MV-4-11 (cell line): Measurements from ENCODE around the gene LPA.
"Not testable (repeated sequence)": the region's sequence is repeated elsewhere in the genome, so short reads cannot be mapped to it uniquely, and the experiment has no call there.

ENCODE experiments used
- DNase-seq: peaks from one replicate; lab custom pipeline; 2025; lab: John Stamatoyannopoulos, UW

LPA gene, protein sequence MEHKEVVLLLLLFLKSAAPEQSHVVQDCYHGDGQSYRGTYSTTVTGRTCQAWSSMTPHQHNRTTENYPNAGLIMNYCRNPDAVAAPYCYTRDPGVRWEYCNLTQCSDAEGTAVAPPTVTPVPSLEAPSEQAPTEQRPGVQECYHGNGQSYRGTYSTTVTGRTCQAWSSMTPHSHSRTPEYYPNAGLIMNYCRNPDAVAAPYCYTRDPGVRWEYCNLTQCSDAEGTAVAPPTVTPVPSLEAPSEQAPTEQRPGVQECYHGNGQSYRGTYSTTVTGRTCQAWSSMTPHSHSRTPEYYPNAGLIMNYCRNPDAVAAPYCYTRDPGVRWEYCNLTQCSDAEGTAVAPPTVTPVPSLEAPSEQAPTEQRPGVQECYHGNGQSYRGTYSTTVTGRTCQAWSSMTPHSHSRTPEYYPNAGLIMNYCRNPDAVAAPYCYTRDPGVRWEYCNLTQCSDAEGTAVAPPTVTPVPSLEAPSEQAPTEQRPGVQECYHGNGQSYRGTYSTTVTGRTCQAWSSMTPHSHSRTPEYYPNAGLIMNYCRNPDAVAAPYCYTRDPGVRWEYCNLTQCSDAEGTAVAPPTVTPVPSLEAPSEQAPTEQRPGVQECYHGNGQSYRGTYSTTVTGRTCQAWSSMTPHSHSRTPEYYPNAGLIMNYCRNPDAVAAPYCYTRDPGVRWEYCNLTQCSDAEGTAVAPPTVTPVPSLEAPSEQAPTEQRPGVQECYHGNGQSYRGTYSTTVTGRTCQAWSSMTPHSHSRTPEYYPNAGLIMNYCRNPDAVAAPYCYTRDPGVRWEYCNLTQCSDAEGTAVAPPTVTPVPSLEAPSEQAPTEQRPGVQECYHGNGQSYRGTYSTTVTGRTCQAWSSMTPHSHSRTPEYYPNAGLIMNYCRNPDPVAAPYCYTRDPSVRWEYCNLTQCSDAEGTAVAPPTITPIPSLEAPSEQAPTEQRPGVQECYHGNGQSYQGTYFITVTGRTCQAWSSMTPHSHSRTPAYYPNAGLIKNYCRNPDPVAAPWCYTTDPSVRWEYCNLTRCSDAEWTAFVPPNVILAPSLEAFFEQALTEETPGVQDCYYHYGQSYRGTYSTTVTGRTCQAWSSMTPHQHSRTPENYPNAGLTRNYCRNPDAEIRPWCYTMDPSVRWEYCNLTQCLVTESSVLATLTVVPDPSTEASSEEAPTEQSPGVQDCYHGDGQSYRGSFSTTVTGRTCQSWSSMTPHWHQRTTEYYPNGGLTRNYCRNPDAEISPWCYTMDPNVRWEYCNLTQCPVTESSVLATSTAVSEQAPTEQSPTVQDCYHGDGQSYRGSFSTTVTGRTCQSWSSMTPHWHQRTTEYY (N-terminal part only)

DNA sequence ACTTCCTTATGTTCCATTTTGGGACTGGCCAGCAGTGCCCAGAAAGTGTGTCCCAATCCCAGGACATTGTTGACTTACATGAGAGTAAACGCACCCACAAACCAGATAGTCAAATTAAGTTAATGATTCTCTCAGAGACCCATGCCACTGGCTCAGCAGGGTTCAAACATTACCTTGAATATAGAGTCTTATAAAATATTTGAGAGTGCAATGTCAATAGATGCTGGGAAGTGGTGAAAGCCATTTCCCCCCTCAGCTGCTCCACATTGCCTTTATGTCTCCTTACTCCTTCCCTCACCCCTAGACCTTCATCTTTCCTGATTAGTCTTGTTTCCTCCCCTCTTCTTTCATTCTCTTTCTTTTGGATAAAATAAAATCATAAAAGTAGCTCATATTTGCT lies at the start of gene LPA:
LPA (minus strand) TSS at position 78 of the 400 bp plus-strand sequence; CDS start at position 17, 61 bp downstream.
- DNase-seq: not testable (repeated sequence)

DNA sequence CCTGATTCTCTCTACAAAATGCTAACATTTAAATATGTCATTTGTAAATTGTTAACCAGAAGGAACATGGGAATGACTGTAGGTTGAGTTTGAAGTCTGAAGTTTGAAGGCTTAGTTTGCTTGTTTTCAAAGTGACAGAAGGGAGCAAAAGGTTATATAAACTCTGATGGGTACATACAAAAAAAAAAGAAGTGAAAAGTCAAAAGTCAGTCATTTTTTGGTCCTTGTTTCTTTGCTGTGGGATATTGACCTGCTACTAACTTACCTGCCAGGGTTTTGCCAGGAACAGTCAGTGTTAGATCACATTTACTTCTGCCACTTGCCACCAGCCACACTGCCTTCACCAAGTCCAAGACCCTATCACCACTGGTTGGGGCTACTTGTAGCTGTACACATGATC lies 44.9 kb upstream of the LPA start:
- not testable (repeated sequence) for DNase-seq

DNA sequence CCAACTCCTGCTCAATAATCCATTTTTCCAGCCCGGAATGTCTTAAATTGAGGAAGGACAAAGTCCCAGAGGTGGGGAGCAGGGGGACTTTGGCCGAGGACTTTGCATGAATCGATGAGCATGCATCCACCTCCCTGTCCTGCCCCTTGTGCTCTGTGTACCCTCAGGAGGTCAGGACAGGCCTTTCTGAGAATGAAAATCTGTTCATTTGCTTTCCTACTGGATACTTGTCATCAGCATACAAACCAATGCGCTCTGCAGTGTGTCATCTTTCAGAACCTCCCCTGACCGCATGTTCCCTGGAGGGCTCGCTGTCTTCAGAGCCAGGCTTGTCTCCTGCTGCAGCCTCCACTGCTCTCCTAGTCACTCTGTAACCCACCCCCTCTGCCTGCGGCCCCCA lies 40.6 kb upstream of the LPA start:
- not testable (repeated sequence) for DNase-seq

DNA sequence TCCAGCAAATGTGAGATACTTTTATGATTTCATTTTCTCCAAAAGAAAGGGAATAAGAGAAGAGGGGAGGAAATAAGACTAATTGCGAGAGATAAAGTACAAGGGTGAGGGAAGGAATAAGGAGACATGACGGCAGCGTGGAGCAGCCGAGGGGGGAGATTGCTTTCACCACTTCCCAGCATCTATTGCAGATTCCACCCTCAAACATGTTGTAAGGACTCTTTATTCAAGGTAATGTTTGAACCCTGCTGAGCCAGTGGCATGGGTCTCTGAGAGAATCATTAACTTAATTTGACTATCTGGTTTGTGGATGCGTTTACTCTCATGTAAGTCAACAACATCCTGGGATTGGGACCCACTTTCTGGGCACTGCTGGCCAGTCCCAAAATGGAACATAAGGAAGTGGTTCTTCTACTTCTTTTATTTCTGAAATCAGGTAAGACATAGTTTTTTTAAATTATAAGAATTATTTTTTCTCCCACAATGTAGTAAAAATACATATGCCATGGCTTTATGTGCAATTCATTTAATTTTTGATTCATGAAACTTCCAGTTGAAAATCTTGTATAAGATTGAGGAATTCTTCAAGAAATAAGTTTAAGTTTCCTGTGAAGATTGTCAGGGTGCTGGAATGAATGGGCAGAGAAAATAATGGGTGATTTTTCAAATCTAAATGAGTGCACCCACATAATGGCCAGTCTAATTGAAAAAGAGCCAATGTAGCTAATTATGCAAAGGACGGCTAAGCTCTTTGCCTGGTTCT lies 38.0 kb upstream of the LPA start, which contains the start of gene PLG:
PLG (plus strand) TSS at position 327 of the 763 bp plus-strand sequence; CDS start at position 388, 61 bp downstream.
- not testable (repeated sequence) for DNase-seq

DNA sequence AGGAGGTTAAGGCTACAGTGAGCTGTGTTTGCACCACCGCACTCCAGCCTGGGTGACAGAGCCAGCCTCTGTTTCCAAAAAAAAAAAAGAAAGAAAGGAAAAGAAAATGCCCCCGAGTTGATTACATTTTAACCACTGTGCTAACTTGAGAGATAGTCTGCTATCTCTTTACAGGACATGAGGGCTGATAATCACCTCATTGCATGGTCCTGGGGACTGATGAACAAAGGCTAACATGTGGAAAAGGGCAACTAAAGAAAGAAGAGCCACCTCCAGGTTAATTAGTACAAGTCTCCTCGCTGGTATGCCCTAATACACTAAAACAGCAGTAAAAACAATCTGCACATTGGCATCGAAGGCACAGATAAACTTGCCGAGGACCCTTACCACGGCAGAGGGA lies 33.8 kb upstream of the LPA start:
- DNase-seq: no peak

DNA sequence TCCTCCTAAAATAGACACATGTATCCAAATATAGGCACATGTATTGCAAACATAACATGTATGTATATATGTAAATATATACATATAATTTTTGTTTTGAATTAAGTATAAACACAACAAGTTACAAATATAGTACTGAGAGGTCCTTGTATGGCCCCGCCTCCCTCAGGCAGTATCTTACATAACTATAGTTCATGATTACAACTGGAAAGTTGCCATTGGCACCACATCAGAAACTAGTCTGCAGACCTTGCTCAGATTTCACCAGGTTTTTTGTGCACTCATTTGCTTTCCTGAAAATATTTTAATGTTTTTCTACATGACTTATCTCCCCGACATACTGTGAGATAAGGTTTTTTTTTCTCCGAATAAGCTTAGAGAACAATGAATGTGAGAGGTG lies 32.8 kb upstream of the LPA start:
- not testable (repeated sequence) for DNase-seq

DNA sequence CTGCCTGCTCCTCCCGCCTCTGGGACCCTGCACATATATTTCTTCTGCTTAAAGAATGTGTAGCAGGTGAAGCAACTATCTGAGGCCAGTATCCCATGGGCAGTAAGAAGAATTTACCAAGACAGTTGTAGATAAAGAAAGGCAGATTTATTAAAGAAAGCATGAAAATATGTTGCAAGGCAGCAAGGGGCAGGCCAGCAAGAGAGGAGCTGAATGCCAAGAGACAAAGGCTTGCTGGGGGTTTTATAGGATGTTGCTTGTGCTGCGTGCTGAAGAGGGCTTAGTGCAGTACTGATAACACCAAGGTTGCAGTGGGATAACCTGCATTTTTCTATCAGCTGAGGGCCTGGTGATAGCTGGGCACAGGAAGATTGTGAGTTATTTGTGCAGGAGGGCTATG lies 31.5 kb upstream of the LPA start:
- DNase-seq: not testable (repeated sequence)

DNA sequence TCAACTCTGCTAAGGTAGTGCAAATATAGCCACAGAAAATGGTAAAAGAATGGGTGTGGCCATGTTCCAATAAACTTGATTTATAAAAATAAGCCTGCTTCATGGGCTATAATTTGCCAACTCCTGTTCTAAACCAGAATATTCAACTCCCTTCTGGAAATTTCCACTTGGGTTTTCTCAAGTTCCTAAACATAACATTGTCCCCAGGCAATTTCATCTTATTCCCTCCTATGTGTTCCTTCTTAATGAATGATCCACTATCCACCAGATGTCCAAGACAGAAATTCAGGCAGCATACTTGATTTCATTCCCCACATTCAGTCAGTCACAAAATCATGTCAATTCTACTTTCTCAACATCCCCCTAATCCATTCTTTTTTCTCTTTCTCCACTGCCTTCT lies 30.9 kb upstream of the LPA start:
- DNase-seq: not testable (repeated sequence)

DNA sequence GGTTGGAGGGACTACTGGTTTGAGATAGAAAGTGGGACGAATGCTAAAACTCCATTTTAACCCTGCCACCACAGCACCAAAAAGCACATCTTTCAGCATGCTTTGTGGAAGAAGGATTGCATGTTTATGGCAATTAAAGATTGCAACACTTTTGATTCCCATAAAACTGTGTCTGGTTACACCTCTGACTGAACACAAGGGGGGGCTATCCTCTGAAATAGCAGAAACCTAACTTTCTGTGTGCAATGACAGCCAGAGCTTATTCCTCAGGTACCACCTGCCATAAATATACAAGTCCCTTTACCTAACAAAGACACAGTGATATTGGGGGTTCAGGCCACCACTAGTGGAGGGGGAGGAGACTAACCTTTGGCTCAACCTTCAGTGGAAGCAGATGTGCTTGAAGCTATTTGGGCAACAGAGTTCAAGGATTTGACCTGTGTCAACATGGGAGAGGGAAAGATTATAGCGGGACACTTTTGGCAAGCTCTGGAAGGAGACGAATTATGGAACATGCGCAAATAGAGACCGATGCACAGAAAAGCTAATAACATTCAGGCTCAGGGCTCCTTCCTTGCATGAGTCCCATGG lies 28.4 kb upstream of the LPA start:
- DNase-seq: no peak

DNA sequence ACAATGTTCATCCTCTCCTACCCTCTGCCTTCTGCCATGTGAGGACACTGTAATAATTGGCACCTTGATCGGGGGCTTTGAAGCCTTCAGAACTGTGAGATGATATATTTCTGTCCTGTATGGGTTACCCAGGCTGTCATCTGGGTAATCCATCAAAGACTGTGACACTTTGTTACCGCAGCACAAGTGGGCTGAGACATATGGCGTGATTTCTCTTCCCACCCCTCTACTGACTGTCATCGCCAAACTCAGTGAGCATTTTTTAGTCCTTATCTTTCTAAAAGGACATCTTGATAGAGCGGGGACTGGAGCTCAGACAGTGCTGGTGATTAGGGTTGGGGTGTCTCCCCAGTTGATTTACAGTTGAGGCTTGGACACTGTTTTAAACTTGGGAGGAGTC lies 27.5 kb upstream of the LPA start:
- no peak for DNase-seq

DNA sequence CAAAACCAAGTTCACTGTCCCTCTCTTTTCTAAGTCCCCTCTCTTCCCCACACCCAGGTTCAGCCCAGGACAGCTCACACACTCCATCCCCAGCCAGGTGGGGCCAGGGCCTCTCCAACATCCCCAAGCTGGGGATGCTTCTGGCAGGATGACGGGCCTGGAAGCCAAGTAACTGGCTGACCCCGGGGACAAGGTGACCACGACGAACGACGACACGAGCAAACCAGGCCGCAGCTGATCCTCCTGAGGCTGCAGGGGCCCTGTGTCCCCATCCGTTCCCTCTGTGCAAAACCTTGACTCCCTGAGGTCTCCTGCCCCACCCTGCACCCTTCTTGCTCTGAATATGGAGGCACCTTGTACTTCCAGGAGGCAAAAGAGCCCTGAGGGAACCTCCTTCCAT lies 26.4 kb upstream of the LPA start:
- no peak for DNase-seq

DNA sequence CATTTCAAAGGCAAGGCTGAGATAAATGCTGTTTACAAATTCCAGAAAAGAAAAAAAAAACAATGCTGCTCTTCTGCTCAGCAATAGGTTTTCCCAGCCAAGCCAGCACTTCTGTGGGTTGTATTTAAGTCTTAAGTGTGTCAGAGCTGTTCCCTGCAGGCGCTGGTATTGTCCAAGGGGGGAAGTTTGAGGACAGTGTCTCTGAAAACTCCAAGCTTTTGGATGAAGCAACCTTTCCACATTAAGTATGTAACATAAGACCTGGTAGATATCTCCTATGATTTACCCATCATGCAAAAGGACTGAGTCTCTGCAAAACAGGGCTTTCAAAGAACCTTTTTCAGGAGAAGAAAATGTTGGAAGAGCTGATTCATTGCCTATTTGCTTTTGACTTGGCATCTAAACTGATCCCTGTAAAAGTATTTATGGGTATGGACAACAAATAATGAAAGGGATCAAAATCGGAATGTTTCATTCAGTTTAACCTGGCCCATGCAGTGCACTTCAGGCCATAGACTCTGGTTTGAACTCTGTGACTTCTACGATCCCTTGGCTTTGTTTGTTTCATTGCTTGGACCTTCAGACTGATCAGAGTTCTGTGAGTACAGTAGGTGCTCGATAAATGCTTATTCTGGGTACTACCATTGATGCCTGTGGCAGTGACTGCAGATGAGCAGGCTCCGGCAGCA lies 21.8 kb upstream of the LPA start:
- DNase-seq: no peak

DNA sequence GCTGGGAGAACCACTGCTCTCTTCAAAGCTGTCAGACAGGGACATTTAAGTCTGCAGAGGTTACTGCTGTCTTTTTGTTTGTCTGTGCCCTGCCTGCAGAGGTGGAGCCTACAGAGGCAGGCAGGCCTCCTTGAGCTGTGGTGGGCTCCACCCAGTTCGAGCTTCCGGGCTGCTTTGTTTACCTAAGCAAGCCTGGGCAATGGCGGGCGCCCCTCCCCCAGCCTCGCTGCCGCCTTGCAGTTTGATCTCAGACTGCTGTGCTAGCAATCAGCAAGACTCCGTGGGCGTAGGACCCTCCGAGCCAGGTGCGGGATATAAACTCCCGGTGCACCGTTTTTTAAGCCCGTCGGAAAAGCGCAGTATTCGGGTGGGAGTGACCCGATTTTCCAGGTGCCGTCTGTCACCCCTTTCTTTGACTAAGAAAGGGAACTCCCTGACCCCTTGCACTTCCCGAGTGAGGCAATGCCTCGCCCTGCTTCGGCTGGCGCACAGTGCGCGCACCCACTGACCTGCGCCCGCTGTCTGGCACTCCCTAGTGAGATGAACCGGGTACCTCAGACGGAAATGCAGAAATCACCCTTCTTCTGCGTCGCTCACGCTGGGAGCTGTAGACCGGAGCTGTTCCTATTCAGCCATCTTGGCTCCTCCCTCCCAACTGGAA lies 21.2 kb upstream of the LPA start:
- not testable (repeated sequence) for DNase-seq

DNA sequence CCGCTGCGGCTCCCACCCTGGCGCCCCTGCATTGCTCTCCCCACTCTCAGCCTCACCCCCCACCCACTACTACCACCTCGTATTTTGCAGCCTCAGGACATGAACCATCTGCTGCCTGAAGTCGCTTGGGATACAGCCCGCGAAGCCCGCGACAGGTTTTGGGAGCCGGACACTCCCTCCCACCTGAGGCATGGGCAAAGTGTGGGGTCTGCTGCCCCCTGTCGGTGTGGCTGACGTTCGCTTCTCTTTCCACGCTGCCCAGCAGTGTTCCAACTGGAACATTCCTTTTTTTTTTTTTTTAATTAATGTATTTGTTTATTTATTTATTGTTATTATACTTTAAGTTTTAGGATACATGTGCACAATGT lies 15.3 kb upstream of the LPA start:
- DNase-seq: no peak

DNA sequence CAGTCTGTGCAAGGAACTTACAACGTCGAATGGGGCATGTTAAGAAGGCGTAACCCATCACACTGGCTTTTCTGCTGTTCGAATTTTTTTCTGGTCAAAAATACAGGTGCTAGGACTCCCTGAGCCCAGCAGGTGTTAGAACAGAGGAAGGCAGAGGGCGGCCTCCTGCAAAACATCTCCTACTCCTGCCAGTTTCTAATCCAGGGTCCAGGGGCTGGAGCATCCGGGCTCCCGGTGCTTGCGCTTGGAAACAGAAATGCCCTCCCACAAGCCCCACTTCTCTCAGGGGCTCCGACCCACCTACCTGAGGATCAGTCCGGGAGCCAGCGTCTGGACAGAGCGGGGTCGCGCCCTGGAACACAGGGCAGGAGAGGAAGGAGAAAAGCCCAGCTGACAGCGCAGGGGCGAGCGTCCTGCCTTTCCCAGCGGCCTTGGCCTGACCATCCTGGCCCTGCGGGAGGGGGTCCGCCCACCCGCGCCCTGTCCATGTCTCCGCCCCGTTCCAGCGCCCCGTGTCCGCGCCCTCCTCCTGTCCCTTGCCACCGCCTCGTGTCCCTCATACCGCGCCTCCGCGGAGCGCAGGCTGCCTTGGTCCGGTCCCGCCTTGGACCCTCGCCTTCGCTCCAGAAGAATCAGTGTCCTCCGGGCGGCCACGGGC lies 14.8 kb upstream of the LPA start:
- DNase-seq: no peak

DNA sequence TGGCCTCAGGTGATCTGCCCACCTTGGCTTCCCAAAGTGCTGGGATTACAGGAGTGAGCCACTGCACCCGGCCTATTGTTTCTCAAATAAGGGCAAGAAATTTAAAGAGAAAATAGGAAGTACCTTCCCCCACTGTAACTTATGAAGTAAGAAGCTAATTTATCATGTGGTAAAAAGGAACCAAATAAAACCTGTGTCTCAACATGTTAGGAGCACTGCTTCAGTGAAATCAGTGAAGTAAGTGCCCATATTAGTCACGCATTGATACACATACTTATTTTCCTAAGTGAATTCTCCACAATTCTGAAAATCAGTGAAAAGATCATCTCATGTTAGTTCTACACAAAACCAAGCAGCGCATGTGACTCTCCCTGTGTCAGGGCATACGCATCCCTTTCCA lies 14.2 kb upstream of the LPA start:
- DNase-seq: peak; percentile 53

DNA sequence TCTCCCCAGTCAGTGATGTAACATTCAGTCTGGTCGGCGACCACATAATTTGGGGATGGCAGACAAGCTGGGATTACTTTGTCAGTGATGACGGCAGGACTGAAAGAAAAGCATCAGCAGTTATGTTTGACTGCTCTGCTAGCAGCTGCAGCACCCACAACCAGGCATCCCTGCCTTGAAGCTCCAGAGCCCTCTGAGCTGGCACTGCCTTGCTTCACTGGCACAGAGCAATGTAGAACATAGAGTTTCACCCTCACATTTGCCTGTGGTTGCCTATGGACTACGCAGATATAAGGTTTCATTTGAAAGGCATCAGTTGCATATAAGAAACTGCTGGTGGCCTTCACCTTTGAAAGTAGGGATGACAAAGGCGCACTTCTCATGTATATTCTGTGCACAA lies 12.3 kb upstream of the LPA start:
- not testable (repeated sequence) for DNase-seq

DNA sequence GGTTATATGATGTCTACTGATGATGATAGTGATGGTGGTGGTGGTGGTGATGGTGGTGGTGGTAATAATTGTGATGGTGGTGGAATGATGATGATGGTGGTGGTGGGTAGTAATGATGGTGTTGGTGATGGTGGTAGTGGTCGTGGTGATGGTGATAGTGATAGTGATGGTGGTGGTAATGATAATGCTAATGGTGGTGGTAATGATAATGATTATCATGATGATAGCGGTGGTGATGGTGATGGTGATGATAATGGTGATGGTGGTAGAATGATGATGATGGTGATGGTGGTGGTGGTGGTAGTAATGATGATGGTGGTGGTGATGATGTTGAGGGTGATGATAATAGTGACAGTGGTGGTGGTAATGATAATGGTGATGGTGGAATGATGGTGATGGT lies 4.5 kb upstream of the LPA start:
- no peak for DNase-seq
